GM23338 (cell line): ENCODE measurements around the gene NPY4R2.
"Not testable (repeated sequence)": the region's sequence is repeated elsewhere in the genome, so short reads cannot be mapped to it uniquely, and the experiment has no call there.

Experiments used
- CTCF ChIP-seq, 2 experiments: fragments of 200-600 bp in 1 of 2; sonication (generic) in 1 of 2; conservative IDR thresholded peaks; 2 replicates each; pipeline versions ENCODE4 v1.5.1 to v1.6.1; 2016 to 2017; ENCODE audit warnings: antibody characterized with exemption in 2 of 2, low read depth in 2 of 2, mild to moderate bottlenecking in 2 of 2, moderate library complexity in 1 of 2
- EZH2 ChIP-seq: fragments of 200-600 bp; sonication (generic); IDR thresholded peaks from one replicate; pipeline ENCODE4 v1.8.0; 2017; ENCODE audit warnings: antibody characterized with exemption, mild to moderate bottlenecking, low read depth; ENCODE audit not compliant: unreplicated experiment

- not testable (repeated sequence) for TF ChIP-seq CTCF (conservative IDR thresholded peaks at IDR 0.05; ENCODE audit: low read depth in 2 of 2); EZH2
Measured at GRCh38 chr10:47884934-47885333, 33.5 kb upstream of the NPY4R2 start.
